Measurements from ENCODE around the gene NUDT3. TPM values are rescaled to one million over a fixed set of nuclear protein-coding genes. Genes with fewer than 3 reads are reported as not detected.

Gene NUDT3
- total and polyA plus RNA-seq, 9 of the 15 experiments (the other 6 are each of a cell fraction or from before 2014, with no cell fraction given), result 5.4 to 81.2 (median 56.4) TPM

DNA sequence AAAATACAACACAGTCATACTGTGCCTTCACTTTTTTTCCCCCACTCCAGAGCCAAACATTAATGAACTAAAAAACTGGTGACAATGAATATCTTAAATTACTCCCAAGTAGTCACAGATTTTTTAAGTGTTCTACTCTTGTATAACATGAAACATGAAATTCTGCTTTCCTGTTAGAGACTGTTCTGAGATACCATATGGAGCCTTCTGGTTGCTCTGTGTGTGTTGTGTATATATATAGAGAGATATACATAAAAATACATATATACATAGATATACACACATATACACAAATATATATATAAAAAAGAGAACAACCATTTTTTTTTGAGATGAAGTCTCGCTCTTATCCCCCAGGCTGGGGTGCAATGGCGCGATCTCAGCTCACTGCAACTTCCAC, 63.5 kb downstream of the NUDT3 start:
- no peak overlapping the region for H3K4me3 ChIP-seq
- ATAC-seq, result no peak
- no peaks in the 10 kb centered on the region for H3K9me3 ChIP-seq (replicated peaks; ENCODE audit: control insufficient read depth, insufficient read depth, low read depth, low read length)
- CTCF ChIA-PET (ENCODE audit: low intra/inter-chr PET ratio), result no interaction called here
- no peaks in the 10 kb centered on the region for H4K20me1 ChIP-seq (replicated peaks; ENCODE audit: control insufficient read depth, insufficient read depth, low read length)
- no peak overlapping the region for H3K4me2 ChIP-seq (ENCODE audit: insufficient read depth, low read length)
- POLR2A ChIA-PET, result interaction anchor here (0.6 to 4.9 kb wide), 3 partner anchors 9 to 319 kb away, joined by 3 to 27 read pairs (median 3); no protein-coding TSS in a partner anchor
- peaks cover under 1% of the 10 kb centered on the region for H3K9me1 ChIP-seq (ENCODE audit: control insufficient read depth, insufficient read depth, low read length)
- WGBS (ENCODE audit: insufficient coverage, low coverage, missing lambda C conversion rate), result 100% methylated on average over 3 of the region's 3 CpGs
- in situ Hi-C loops (cut with MboI), result no loop called here
- H3K79me2 ChIP-seq (ENCODE audit: control insufficient read depth, insufficient read depth, low read length), result peaks cover 57% of the 10 kb centered on the region
- no TSS peak for BruUV-seq (replicated peaks)
- H3K4me1 ChIP-seq (replicated peaks in 1 of 2; ENCODE audit: control insufficient read depth in 2 of 2, insufficient read depth in 2 of 2, low read length in 2 of 2), result peaks cover 10 to 44% of the 10 kb centered on the region in 2 experiments
- H3K27me3 ChIP-seq (ENCODE audit: control insufficient read depth in 2 of 2, insufficient read depth in 2 of 2, low read length in 2 of 2), result no peaks in the 10 kb centered on the region
- no peak overlapping the region for H3K27ac ChIP-seq (ENCODE audit: extremely low read depth, low read depth, low read length)
- FAIRE-seq, result no peak
- H3K9ac ChIP-seq (ENCODE audit: insufficient read depth in 1 of 2, low read depth in 2 of 2, low read length in 2 of 2), result no peak overlapping the region
- TF ChIP-seq GTF2F1 (IDR thresholded peaks at IDR 0.05; ENCODE audit: low read depth, low read length) (no peak), BRF2 (IDR thresholded peaks at IDR 0.05; ENCODE audit: borderline replicate concordance, insufficient read depth, insufficient read length) (no peak), RBM22 (IDR thresholded peaks at IDR 0.05; ENCODE audit: low read depth, low read length, poor library complexity, severe bottlenecking) (no peak), CTCF (IDR thresholded peaks at IDR 0.05 in 2 of 3, conservative IDR thresholded peaks at IDR 0.05 in 1 of 3; ENCODE audit: insufficient read depth in 2 of 3, low read depth in 1 of 3, low read length in 3 of 3) (no peak)
- peaks cover 30% of the 10 kb centered on the region; the same call in 2 of the 3 replicates for H3K36me3 ChIP-seq (ENCODE audit: control insufficient read depth, insufficient read depth, low read length)
- no peak overlapping the region for H2AFZ ChIP-seq (ENCODE audit: low read depth, low read length)
- no peak for DNase-seq (ENCODE audit: extremely low read depth in 1 of 4, low spot score in 3 of 4)
- intact Hi-C loops (cut with micrococcal nuclease), result no loop called here
